ENCODE data around the gene ABLIM1.

DNA sequence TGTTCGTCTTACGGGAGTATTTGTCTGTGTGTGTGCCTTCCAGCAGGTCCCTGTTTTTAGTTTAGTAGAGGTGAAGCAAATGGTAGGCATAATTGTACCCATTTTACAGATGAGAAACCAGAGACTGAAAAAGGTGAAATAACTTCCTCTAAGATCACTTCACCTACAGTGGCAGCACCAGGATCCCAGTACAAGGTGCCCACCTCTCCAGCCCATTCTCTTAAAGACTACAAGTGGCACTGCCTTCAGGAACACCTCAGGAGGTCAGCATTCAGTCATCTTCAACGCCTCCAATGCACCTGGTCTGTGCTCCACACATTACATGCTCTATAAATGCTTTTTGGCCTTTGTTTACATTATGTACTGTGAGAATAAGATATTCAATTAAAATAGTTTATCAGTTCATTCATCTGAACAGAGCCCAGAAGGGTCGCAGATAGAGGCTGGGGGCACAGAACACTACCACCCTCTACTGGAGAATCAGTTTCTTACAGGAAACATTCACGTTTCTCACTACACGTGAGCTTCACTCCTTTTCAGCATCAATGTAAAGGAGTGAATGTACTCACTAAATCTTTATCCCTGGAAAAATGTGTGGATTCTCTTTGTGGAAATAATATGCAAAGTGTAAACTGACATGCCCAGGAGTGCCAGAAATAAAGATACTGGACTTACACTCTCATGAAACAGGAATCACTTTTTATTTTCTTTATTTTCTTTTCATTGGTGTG is 45.5 kb upstream of the ABLIM1 start:
- TF ChIP-seq SP1 (IDR thresholded peaks at IDR 0.05; ENCODE audit: low read depth, low read length): no peak
- TF ChIP-seq, protein P1, sequence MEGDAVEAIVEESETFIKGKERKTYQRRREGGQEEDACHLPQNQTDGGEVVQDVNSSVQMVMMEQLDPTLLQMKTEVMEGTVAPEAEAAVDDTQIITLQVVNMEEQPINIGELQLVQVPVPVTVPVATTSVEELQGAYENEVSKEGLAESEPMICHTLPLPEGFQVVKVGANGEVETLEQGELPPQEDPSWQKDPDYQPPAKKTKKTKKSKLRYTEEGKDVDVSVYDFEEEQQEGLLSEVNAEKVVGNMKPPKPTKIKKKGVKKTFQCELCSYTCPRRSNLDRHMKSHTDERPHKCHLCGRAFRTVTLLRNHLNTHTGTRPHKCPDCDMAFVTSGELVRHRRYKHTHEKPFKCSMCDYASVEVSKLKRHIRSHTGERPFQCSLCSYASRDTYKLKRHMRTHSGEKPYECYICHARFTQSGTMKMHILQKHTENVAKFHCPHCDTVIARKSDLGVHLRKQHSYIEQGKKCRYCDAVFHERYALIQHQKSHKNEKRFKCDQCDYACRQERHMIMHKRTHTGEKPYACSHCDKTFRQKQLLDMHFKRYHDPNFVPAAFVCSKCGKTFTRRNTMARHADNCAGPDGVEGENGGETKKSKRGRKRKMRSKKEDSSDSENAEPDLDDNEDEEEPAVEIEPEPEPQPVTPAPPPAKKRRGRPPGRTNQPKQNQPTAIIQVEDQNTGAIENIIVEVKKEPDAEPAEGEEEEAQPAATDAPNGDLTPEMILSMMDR (IDR thresholded peaks at IDR 0.05 in 2 of 3, conservative IDR thresholded peaks at IDR 0.05 in 1 of 3; ENCODE audit: control insufficient read depth in 2 of 3, extremely low read depth in 1 of 3, insufficient read depth in 1 of 3, low read depth in 3 of 3, low read length in 3 of 3): peak; percentile 46 to 58 (median 57)
- TF ChIP-seq HDAC2 (IDR thresholded peaks at IDR 0.05): no peak
- no peak for TF ChIP-seq CHD2 (IDR thresholded peaks at IDR 0.05; ENCODE audit: borderline replicate concordance, low read depth, low read length)
- TF ChIP-seq EZH2 (IDR thresholded peaks at IDR 0.05; ENCODE audit: borderline replicate concordance, control insufficient read depth, low read depth, low read length): no peak
- no peak for TF ChIP-seq SRF (IDR thresholded peaks at IDR 0.05; ENCODE audit: low read depth in 2 of 2, low read length in 2 of 2)
